Measurements from ENCODE around the gene KTN1.

The KTN1 gene

DNA sequence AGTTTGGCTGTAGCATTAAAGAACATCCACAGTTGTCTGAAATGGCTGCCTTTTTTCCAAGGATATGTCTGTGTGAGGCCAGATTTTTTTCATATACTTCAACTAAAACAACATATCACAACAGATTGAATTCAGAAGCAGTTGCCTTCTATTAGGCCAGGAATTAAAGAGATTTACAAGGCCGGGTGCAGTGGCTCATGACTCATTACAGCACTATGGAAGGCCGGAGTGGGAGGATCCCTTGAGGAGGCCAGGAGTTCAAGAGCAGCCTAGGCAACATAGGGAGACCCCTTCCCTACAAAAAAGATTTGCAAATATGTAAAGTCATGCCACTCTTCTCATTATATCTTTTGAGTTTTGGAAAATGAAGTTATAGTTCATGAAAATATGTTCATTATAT, 108.6 kb downstream of the KTN1 start:
- no peak for DNase-seq

GRCh38 chr14:55689981-55690871, 110.2 kb downstream of the KTN1 start:
- DNase-seq, result no peak

DNA sequence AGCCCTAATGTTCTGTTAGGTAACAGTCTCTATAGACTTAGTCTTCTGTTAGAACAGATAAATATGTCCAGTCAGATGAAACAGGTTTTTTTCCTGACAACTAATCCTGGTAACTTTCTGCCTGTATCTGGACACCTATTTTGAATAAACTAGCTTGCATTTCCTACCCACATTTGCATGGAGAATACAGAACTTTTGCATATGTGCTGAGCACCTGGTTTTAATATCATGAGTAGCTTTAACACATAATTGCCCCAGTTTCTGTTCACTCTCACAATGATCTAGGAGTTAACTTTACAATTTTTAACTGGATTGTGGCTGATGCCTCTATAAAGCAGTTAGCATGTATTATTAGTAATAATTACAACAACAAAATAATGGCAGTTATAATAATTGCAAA, 111.7 kb downstream of the KTN1 start:
- no peak for DNase-seq

GRCh38 chr14:55693904-55694303, 113.9 kb downstream of the KTN1 start:
- no peak for DNase-seq

- DNase-seq, result no peak
Measured at GRCh38 chr14:55697414-55697861, 117.4 kb downstream of the KTN1 start.

DNA sequence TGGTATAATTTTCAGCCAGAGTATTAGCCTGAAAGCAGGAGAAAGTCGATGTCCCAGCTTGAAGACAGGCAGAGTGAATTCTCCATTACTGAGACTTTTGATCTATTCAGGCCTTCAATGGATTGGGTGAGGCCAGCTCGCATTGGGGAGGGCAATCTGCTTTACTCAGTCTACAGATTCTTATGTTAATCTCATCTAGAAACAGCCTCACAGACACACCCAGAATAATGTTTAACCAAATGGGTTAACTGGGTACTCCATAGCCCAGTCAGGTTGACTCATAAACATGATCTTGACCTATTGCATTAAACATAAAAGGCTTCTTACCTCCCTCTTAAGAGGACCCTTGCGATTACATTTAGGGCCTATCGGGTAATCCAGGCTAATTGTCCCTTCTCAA, 118.0 kb downstream of the KTN1 start:
- no peak for DNase-seq

DNA sequence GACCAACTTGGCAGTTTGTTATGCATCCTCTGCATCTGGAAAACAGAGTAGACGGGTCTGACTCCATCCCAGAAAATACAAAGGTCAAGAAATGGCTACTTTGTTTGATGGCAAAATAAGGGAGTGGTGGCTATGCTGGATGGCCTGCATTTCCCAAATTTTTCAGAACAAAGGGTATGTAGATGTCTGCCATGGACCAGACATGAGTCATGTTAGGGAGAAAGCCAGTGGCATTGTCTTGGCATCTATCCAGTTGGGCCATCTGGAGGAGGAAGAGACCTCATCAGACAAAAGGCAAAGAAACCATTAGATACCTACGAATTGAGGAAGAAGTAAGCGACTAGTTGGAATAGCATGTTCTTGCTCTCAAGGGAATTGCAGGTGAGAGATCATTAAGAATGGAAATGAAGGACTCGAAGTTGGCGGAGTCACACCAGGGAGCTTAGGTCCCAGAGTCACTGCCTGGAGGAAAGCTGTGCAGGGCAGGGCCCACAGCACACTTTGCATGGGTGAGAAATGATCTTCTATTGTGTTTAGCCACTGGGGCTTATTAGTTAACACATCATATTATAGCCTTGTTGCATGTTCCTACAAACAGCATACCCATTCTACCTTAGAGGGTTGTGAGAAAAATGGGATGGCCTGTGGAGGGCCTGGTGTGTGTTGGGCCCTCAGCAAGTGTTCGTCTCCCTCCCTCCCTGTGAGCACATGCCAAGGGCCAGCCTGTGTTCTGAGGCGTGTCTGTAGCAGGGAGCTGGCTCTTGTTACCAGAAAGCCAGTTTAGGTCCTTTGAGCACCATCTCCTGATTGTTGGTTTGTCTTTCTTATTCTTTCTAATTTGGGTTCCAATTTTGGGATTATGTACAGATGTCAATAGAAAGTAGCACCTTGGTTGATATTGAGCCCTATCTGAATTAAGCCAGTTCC, 119.4 kb downstream of the KTN1 start:
- DNase-seq, result no peak

DNA sequence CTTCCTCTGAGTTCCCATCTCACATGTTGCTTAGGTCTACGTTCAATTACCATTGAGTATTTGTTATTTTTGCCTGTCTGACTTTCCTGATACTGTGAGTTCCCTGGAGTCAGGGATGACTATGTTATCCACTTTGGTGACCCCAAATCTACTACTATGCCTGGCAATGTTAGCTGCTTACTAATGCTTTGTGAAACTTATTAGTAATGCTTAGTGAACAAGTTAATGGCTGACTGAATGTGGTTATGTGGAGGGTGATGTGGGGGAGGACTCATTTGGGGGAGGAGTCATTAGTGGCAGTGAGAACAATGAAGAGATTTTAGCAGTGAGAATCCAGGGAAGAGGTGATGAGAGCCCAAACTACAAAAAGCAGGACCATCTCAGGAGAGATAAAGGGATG, 121.6 kb downstream of the KTN1 start:
- no peak for DNase-seq

GRCh38 chr14:55702511-55702910, 122.5 kb downstream of the KTN1 start:
- DNase-seq, result no peak

GRCh38 chr14:55704654-55705053, 124.6 kb downstream of the KTN1 start:
- DNase-seq, result no peak

DNA sequence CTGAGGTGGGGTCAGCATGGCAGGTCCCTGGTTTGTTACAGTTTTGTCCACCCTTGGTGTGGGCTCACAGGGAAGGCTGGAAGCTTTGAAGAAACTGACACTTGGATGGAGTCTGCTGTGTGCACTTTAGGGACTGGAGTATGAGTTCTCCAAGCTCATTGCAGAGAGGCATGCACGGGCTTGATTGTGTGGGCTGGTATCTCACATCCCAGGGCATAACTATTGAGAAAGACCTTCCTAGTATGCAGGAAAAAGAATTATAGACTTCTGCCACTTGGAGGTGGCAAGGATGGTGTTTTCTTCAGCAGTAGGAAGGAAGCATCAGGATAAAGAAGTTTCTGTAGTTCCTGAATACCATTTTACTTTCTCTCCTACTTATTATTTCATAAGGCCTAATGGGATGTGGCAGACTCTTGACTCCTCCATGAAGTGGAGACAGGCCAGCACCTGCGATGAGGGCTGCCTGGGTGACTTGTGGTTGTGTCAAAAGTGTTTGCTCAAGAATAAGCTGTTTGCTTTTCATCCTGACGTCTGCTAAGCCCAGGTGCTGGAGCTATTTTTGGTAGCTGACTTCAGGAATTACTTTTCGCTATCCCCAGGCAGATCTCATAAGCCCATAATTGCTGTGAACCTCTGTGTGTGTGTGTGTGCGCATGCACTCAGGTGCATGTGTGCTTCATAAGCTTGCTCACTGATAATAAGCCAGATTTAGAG, 125.8 kb downstream of the KTN1 start:
- no peak for DNase-seq

- DNase-seq, result no peak
Measured at GRCh38 chr14:55706365-55706684, 126.3 kb downstream of the KTN1 start.

- DNase-seq, result no peak
Measured at GRCh38 chr14:55706893-55707292, 126.9 kb downstream of the KTN1 start.

DNA sequence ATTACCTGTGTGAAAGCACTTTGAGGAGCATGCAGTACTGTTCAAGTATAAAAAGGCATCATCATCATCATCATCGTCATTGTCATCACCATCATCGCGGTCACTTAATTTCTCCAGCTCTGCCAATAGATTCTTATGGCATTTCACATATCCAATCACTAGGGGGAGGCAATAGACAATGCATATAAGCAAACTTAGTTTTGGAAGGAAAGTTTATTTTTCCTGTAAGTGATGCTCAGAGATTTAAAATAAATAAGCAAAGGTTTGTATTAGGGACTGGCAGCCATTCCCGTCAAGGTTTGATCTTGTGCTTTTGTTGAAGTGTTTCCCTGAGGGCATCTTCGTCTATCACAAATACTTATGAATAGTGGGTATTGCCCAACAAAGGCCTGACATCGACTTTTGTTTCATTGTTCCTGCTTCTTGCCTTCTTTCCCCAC, 127.4 kb downstream of the KTN1 start:
- DNase-seq, result peak; percentile 44

DNA sequence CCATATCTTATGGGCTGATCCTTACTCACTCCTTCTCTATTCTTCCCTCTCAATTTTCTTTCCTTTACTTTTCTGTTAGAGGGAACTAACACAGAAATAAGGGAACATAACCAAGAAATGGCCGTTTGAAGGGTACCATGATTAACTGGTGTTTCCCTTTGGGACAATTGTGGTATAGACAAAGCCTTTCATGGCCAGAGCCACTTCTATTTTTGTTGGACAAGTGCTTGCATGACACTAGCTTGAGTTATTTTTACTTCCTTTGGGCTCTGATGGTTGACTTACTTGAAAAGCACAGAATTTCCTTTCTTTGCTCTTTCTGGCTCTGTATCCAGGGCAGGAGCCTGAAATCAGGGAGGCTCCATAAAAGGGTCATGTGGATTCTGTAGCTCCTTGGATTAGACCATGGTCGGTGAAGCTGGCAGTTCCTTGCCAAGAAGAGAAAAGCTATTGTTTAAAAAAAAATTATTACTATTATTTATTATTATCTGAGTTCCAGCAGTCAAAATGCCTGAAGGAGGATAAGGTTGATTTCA, 130.6 kb downstream of the KTN1 start:
- DNase-seq, result no peak

GRCh38 chr14:55711175-55711811, 131.3 kb downstream of the KTN1 start:
- DNase-seq, result no peak

DNA sequence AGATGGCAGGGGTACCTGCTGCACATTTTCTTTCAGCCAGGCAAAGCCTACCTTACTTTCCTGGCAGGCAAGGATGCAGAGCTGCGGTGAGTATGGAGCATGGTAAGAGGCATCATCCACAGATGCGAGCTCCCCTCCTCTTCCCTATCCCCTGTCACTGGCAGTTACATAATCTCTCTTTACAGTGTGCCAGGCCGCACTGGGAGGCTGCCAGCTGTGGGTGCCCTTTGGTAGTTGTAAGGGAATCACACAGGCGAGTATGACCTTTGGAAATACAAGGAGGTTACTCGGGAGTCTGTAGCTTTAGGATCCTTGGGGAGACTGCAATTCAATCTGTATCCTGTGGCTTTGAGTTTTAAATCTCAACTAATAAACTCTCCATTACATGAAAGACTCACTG, 132.5 kb downstream of the KTN1 start:
- peak; percentile 5 for DNase-seq

DNA sequence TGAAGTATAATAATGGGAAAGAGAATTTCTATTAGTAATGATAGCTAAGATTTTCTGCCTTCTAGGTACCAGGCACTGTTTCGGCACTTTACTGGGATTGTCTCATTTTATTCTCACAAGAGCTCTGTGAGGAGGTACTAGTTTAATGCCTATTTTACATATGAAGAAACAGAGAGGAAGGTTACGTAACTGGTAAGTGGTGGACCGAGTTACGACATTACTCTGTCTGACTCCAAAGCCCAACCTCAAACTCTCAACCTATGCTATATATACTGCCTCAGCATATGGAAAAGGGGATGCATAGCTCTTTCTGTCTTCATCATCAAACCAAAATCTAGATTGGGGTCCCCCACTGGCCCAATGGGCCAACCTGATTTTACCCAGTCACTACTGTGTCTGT, 133.5 kb downstream of the KTN1 start:
- DNase-seq, result no peak

- no peak for DNase-seq
Measured at GRCh38 chr14:55715889-55716288, 135.9 kb downstream of the KTN1 start.

DNA sequence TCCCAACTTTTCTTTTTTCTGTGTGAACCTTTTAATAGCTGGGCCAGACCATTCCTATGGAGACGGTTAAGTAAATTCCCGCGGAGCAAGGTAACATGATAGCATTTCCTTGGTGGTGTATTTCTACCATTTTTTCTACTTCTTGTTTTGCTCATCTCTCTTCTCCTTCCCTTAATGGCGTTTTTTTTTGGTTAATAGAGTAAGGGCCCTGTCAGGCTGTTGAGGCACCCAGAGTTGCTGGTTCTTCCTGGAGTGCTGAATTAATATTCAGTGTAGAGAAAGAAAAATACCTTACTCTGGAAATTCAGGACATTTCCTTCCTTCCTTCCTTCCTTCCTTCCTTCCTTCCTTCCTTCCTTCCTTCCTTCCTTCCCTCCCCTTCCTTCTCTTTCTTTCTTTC, 137.6 kb downstream of the KTN1 start:
- no peak for DNase-seq

- no peak for DNase-seq
Measured at GRCh38 chr14:55718551-55718950, 138.5 kb downstream of the KTN1 start.

DNA sequence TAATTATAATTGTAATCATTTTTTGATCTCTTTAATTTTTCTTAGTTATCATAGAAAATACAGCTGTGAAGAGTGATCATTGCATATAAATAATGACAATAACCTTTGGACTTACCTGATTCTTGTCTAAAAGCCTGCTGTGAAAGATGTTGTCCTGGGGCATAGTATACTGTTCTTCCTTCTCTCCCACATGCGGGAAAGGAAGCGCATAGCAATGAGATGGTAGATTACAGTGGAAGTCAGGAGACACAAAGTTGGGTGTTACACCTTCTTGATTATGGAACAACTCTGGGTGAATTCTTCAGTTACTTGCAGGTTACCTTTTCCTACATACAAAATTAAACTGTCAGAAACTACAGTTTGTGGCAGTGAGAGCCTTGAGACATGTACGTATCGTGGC, 140.8 kb downstream of the KTN1 start:
- no peak for DNase-seq

Measured in midbrain (tissue), 1 donor.